Amygdala (tissue), 56 donors: ENCODE measurements around the gene BTG2.
"Not testable (repeated sequence)": the region's sequence is repeated elsewhere in the genome, so short reads cannot be mapped to it uniquely, and the experiment has no call there.

Experiments
- DNase-seq, 56 donors: peaks; one replicate each; lab custom pipeline; 2025; lab: John Stamatoyannopoulos, UW

The BTG2 gene

DNA sequence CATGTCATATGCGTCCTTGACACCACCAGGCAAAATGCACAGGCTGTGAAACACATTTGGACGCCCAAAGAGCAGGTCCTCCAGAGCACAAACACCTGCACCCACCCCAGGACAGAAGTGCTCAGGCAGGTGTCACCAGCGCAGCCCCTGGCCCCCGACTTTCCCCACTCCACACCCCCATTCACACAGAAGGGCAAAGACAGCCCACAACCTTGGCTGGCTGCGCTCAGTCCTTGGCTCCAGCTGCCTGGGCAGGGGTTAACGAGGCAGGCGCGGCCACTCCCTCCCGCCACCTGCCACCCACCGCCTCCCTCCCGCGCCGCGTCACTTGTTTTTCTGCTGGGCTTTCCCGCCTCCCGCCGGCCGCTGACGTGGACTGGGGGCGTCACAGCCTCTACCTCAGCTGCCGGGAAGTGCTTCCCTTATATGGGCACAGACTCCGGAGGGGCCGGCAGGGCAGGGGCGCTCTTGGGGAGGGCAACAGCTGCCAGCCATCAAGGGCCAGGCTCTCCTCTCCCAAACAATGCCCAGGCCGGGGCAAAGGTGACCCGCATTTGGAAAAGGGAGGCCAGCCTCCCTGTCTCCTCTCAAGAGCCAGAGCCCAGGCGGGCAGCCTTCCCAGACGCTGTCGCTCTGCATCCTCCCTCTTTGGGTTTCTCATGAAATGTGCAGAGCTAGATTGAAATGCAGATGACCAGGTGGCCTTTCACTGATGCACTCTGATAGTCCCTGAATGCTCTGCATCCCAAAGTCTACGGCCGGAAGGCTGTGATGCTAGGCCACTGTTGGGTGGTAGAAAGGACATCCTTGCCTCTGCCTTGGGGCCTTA lies 14.8 kb upstream of the BTG2 start:
- DNase-seq = peak in 54 of 56 donors; percentile 56 to 98 (median 88)

DNA sequence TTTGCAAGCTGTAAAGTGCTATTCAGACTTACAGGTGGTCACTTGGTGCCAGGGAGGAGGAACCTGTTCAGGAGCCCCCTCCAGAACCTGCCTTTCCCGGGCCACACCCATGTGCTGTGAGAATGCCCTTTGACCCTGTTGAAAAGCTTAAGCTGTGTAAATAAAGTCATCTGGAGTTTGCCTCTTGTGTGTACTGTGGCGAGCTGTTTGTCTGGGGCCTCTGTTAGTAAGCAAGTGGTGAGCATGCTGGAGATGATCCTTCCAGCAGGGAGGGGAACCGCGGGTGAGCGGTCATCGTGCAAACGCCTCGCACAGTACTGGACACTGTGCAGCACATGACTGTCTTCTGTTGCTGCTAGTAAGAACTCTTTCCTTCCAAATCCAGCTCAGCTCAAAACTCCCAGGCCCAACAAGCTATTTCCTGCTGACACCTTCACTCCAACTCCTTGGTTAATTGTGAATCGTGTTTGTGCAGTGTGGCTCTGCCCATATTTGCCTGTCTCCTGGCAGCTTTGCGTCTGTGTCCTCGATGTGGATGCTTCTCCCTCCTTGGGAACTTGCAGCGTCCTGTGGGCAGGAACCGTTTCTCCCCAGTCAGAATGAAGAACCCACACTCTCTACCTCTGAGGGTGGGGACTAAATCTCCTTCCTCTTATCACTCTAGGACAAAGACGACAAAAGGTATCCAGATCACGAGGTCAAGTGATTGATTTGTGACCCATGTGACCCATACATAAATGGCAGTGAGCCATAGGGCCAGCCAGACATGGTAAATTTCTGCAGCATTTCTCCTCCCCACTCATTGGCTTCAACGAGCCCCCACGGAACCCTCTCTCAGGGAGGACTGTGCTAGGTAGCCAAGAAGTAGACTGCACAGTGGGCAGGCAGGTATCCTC lies 13.9 kb upstream of the BTG2 start:
- peak in 23 of 56 donors; percentile 5 to 61 (median 42) for DNase-seq

DNA sequence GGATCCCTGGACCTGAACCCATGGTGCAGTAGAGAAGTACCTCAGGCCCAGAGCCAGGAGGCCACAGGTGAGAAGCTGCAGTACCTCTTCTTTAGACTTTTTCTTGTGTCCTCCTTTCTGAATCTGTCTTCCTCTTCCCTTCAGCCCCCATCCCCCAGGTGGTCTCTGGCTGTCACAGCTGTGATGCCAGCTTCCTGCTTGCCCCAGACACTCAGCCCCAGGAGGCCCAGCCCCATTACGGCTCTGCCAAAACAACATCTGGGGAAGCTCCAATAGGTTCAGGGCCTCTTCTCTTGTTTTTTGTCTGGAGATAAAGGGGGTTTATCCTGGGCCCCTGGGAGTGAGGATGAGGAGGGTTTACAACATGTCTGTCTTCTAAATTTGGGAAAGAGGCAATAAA lies 9.5 kb upstream of the BTG2 start:
- DNase-seq = no peak

DNA sequence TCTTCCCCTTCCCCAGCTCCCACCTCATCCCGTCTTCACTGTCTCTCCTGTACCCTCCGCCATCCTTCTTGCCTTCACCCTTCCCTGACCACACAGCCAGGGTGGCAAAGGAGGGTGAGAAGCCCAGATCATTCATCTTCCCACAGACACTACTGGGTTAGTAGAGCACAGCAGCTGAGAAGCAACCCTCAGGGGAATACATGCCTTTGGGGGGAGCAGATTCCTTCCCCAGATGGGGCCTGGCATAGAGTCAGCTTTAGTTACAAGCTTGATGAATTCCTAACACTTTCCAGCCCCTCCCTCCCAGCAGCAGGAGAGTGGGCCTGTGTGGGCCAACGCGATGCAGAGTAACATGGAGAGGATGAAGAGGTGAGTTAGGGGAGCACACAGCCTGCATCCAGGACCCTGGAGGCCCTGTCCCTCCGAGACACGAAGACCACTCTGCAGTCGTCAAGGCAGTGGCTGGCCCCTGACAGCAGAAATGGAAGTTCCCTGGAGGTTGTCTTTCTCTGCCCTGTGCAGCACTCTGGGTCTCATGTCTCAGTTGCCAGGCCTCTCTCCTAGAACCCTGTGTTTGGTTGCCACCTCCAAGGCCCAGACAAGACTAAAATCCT lies 8.8 kb upstream of the BTG2 start:
- DNase-seq = no peak

DNA sequence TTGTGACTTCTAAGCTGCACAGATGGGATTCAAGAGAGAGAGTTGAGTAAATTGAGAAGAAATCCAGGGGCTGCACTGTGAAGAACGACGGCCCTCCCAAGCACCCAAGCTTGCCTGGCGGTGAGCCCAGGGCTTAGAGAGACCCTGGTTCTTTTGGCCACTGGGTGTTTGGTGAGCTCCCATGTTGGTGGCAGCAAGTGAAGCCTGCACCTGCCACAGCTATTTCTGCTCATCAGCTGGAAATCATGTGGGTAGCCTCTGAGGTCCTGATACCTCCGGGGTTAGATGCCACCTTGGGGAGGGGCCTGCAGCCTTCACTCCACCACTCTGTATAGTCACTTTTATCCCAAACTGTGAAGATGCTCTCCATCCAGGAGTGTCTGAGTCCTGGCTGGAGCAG lies 6.2 kb upstream of the BTG2 start:
- DNase-seq = no peak

DNA sequence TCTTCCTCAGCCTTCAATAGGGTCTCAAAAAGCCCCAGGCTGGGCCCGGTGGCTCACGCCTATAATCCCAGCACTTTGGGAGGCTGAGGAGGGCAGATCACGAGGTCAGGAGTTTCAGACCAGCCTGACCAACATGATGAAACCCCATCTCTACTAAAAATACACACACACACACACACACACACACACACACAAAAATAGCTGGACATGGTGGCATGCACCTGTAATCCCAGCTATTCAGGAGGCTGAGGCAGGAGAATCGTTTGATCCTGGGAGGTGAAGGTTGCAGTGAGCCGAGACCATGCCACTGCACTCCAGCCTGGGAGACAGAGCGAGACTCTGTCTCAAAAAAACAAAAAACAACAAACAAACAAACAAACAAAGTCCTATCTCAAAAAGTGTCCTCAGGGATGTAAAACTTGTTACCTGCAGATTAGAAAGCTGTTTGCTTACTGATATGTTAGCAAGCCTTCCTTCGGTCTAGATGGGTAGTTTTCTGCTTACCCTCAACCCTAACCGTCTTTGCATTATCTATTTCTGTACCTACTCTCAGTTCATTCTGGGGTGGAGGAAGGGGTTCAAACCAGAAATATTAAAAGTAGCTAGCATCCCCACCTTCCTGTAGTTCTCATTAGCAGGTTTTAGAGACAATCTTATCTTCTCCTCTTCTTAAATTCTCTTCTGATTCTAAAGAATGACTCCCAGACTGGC lies 5.4 kb upstream of the BTG2 start:
- not testable (repeated sequence) for DNase-seq

DNA sequence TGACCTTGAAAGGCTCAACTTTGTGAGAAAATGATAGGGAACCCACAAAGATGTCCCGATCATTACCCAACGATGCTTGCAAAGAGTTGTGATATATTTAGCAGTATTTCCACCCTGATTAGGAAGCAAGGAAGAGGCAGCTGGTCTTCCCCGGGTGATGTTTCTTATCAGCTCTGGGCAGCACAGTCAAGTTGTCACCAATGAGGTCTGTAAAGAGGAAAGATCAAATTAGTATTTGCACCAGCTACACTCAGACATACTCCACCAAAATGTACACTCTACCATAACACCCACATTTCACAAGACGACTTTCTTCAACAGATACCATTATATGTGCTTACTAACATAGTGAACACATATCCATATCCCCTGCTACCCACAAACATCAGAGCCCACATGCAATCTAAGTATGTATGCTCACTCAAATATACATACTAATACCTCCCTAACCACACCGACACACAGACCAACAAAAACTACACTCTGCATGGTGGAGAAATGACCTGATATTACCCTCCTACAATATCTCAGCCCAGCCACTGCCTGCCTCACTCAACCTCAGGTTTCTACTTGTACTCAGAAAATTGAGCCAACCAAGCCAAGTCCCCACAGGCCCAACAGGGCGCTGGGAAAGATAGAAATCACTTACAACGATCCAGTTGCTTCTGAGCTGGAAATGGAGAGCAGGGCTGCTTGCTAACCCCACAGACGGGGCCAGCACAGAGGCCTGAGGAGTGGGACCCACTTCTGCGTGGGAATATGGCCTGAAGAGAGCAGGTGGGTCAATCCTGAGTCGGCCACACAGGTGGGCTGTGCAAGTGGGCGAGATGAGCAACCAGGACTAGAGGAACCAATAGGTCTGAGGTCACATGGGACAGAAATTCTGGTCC lies 4.6 kb upstream of the BTG2 start:
- no peak for DNase-seq

DNA sequence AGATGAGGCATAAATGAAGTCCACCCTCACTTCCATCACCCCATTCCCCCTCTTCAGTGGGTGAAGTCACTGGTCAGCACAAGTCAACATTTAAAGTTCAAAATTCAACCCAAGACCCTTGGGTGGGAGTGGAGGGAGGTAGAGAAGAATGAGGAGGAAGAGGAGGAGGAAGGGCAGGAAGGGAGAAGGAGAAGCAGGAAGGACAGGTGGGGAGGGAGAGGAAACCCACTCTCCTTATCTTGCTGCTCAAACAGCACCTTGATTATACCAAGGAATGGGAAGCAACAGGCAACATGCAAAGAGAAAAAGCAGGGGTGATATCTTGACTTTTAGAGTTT lies 4.0 kb upstream of the BTG2 start:
- DNase-seq = no peak

DNA sequence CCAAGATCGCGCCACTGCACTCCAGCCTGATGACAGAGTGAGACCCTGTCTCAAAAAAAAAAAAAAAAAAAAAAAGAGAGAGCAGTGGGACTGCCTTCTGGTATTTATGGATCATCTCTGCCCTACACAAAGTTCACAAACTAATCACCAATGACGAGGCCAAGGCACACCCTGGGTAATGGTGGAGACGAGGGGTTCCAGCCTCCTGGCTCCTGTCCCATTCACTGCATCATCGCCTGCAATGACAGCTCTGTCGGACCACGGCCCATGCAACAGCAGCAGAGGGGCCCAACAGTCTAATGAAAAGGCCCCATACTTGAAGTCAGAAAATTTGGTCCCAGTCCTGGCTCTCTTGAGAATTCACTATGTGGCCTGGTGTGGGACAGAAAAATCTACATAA lies 2.9 kb upstream of the BTG2 start:
- DNase-seq = no peak

DNA sequence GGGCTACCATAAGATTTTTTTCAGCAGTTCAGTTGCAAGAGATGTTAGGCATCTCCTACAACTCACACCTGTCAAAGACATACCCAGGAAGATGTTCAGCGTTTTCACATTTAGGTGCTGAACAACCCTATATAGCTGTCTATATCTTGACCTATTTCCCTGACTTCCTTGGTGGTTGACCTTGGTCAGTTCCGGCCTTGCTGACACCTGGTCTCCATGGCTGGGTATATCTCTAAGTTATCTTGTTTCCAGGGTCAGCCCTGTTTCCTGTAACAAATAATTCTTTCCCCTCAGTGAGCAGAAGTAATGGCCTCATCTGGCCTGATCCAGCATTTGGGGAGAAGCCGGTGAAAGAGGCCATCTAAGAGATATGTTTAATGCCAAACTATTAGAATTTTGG lies 2.4 kb upstream of the BTG2 start:
- DNase-seq = no peak

DNA sequence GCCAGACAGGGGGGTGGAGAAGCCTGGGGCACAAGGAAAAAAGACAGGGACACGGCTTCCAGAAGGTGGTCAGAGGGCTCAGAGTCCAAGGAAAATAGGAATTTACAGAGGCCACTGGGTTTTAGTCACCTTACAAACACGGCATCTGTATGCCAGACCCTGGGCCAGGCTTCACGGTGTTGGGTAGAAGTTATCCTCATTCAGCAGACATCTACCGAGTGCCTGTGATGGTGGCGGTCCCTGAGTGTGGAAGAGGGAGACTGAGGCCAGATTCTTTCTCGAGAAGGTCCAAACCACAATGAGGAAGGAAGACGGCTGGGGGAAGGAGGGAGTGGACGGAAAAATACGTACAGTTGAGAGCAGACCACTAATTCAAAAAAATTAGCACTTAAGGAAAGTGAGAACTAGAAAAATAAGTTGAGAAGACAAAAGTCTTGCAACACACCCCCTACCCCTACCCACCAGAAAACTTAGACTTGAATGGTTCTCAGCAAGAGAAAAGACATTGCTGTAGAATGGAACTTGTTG lies 864 bp upstream of the BTG2 start:
- DNase-seq = peak in 1 of 56 donors; percentile 30

DNA sequence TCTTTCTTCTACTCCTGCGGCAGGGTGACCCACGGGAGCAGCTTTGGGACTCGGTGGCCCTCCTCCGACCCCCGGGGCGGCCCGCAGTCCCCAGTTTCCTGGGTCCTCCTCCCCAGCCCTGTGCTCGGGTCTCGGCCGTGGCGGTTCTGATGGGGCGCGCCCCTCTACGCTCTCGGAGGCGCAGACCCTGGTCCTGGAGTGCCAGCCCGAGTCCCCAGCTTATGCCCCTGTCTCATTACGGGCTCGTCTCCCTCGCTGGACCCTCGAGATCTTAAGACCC lies 430 bp downstream of the BTG2 start:
- DNase-seq = peak in 3 of 56 donors; percentile 51 to 72 (median 58)

DNA sequence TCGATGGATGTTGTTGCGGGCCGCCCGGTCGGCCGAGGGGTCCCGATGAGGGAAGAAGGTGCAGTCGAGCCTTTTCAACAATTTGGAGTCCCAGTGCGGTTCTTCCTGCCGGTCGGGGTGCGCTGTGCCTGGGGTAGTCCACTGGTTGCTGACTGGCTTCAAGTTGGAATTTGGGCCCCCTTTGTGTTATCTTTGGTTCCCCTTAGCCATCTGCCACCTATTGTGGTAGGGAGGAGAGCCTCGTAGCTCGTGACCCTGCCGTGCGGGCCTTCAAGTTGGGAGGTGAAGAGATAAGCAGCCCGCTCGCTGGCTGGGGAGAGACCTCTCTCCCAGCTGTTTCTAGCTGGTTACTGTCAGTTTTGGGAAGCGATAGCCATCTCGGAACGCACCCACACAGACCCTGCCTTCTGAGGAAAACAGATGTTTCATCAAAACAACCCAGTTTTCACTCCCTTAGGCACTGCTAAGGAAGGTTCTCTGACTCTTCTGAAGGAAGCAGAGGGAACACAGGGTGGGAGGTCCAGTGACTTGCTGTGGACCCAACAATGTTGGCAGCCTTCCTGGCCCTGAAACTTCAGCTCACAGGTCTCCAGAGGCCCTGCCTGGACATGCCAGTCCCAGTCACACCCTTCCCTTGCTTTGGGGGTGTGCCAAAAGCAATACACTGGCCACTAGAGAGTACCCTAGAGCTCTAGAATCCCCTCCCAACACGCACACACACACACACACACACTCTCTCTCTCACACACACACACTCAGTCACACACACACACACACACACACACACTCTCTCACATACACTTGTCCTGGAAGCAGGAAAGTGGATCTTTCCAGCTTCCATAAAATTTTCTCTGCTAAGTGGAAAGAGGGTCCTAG lies 1.0 kb downstream of the BTG2 start:
- DNase-seq = peak in 51 of 56 donors; percentile 23 to 88 (median 67)

DNA sequence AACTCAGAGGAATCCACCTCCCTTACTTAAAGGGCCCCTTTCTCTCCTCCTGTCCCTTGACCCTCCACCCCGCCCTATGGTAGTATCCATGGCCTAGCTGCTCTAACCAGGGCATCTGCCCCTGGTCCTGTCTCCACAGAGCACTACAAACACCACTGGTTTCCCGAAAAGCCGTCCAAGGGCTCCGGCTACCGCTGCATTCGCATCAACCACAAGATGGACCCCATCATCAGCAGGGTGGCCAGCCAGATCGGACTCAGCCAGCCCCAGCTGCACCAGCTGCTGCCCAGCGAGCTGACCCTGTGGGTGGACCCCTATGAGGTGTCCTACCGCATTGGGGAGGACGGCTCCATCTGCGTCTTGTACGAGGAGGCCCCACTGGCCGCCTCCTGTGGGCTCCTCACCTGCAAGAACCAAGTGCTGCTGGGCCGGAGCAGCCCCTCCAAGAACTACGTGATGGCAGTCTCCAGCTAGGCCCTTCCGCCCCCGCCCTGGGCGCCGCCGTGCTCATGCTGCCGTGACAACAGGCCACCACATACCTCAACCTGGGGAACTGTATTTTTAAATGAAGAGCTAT lies 1.7 kb downstream of the BTG2 start:
- DNase-seq = peak in 23 of 56 donors; percentile 14 to 69 (median 47)

DNA sequence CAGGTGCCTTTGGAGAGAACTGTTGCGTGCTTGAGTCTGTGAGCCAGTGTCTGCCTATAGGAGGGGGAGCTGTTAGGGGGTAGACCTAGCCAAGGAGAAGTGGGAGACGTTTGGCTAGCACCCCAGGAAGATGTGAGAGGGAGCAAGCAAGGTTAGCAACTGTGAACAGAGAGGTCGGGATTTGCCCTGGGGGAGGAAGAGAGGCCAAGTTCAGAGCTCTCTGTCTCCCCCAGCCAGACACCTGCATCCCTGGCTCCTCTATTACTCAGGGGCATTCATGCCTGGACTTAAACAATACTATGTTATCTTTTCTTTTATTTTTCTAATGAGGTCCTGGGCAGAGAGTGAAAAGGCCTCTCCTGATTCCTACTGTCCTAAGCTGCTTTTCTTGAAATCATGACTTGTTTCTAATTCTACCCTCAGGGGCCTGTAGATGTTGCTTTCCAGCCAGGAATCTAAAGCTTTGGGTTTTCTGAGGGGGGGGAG lies 2.4 kb downstream of the BTG2 start:
- DNase-seq = no peak

DNA sequence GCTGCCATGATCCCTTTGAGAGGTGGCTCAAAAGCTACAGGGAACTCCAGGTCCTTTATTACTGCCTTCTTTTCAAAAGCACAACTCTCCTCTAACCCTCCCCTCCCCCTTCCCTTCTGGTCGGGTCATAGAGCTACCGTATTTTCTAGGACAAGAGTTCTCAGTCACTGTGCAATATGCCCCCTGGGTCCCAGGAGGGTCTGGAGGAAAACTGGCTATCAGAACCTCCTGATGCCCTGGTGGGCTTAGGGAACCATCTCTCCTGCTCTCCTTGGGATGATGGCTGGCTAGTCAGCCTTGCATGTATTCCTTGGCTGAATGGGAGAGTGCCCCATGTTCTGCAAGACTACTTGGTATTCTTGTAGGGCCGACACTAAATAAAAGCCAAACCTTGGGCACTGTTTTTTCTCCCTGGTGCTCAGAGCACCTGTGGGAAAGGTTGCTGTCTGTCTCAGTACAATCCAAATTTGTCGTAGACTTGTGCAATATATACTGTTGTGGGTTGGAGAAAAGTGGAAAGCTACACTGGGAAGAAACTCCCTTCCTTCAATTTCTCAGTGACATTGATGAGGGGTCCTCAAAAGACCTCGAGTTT lies 3.1 kb downstream of the BTG2 start:
- peak in 1 of 56 donors; percentile 37 for DNase-seq

DNA sequence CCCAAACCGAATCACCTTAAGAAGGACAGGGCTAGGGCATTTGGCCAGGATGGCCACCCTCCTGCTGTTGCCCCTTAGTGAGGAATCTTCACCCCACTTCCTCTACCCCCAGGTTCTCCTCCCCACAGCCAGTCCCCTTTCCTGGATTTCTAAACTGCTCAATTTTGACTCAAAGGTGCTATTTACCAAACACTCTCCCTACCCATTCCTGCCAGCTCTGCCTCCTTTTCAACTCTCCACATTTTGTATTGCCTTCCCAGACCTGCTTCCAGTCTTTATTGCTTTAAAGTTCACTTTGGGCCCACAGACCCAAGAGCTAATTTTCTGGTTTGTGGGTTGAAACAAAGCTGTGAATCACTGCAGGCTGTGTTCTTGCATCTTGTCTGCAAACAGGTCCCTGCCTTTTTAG lies 3.6 kb downstream of the BTG2 start:
- peak in 1 of 56 donors; percentile 43 for DNase-seq
